ENCODE data around the gene SLC26A1. TPM values are rescaled to one million over a fixed set of nuclear protein-coding genes. Genes with fewer than 3 reads are reported as not detected.

Gene SLC26A1
- total RNA-seq, 1 experiment from 2014 or later: 0.09 TPM

DNA sequence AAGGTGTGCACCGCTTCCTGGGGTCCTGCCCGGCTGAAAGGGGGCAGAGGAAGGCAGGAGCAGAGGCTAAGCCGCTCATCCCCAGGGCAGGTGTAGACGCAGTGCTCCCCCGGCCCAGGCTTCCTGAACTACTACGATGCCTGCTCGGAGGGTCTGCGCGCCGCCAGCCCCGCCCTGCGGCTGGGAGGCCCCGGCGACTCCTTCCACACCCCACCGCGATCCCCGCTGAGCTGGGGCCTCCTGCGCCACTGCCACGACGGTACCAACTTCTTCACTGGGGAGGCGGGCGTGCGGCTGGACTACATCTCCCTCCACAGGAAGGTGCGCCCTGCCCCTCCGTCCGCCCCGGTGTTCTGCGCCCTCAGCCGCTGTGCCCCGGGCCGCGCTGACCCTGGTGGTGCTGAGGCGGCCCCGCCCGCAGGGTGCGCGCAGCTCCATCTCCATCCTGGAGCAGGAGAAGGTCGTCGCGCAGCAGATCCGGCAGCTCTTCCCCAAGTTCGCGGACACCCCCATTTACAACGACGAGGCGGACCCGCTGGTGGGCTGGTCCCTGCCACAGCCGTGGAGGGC is 8.4 kb upstream of the SLC26A1 start:
- Histone ChIP-seq H2BK15ac (ENCODE audit: low read depth, low read length) (no peak overlapping the region), H3K4ac (ENCODE audit: low read depth, low read length) (no peak overlapping the region), H3K4me2 (ENCODE audit: insufficient read depth, insufficient read length, low read length) (peak overlapping the region; percentile 56), H3K79me2 (ENCODE audit: insufficient read depth, low read length) (no peaks in the 10 kb centered on the region), H4K91ac (ENCODE audit: insufficient read length, low read depth, low read length) (no peak overlapping the region), H3K4me1 (ENCODE audit: insufficient read depth, low read length) (no peaks in the 10 kb centered on the region), H4K8ac (replicated peaks; ENCODE audit: insufficient read length, low read depth, low read length) (no peak overlapping the region), H3K14ac (ENCODE audit: insufficient read depth, low read length) (no peak overlapping the region), H4K20me1 (ENCODE audit: control insufficient read depth, insufficient read depth, insufficient read length) (no peaks in the 10 kb centered on the region), H3K56ac (ENCODE audit: insufficient read length, low read depth, low read length) (no peak overlapping the region), H2AFZ (ENCODE audit: low read length) (no peak overlapping the region), H3K23ac (ENCODE audit: insufficient read length, low read depth, low read length) (no peak overlapping the region), H2BK12ac (ENCODE audit: insufficient read length, low read depth, low read length) (no peak overlapping the region), H3K27ac (ENCODE audit: insufficient read length, low read depth, low read length) (no peak overlapping the region), H4K5ac (ENCODE audit: insufficient read length, low read depth, low read length) (no peak overlapping the region), H3K79me1 (ENCODE audit: insufficient read depth, low read depth, low read length, poor library complexity, severe bottlenecking) (no peaks in the 10 kb centered on the region), H2BK120ac (ENCODE audit: low read depth, low read length, poor library complexity, severe bottlenecking) (no peak overlapping the region), H3K9ac (ENCODE audit: extremely low read depth, insufficient read length, low read length) (no peak overlapping the region), H2AK5ac (ENCODE audit: insufficient read length, low read length) (no peak overlapping the region), H3K23me2 (ENCODE audit: insufficient read length, low read depth, low read length, poor library complexity, severe bottlenecking) (peaks cover 11% of the 10 kb centered on the region), H3K18ac (ENCODE audit: insufficient read length, low read depth, low read length) (no peak overlapping the region), H3T11ph (ENCODE audit: low read length) (no peak overlapping the region), H3K27me3 (ENCODE audit: insufficient read depth, low read length) (peaks cover 38% of the 10 kb centered on the region; the same call in 1 of the 2 replicates), H2BK20ac (ENCODE audit: low read depth, low read length, poor library complexity, severe bottlenecking) (no peak overlapping the region), H3K9me3 (ENCODE audit: control insufficient read depth, low read depth, low read length) (no peaks in the 10 kb centered on the region), H2BK5ac (ENCODE audit: insufficient read length, low read length) (no peak overlapping the region)
- H3K4me3 Mint-ChIP-seq: 0 out of 5 replicates have a peak overlapping the region, but pooled peaks of 1 of the 2 experiments have one; percentile 48
- H3K36me3 Mint-ChIP-seq (ENCODE audit: insufficient read depth in 1 of 3, low read depth in 3 of 3): no peaks in the 10 kb centered on the region
- TF ChIP-seq, protein P1, sequence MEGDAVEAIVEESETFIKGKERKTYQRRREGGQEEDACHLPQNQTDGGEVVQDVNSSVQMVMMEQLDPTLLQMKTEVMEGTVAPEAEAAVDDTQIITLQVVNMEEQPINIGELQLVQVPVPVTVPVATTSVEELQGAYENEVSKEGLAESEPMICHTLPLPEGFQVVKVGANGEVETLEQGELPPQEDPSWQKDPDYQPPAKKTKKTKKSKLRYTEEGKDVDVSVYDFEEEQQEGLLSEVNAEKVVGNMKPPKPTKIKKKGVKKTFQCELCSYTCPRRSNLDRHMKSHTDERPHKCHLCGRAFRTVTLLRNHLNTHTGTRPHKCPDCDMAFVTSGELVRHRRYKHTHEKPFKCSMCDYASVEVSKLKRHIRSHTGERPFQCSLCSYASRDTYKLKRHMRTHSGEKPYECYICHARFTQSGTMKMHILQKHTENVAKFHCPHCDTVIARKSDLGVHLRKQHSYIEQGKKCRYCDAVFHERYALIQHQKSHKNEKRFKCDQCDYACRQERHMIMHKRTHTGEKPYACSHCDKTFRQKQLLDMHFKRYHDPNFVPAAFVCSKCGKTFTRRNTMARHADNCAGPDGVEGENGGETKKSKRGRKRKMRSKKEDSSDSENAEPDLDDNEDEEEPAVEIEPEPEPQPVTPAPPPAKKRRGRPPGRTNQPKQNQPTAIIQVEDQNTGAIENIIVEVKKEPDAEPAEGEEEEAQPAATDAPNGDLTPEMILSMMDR (conservative IDR thresholded peaks at IDR 0.05): no peak
- H3K27ac Mint-ChIP-seq: no peak overlapping the region
- DNase-seq: no peak
- H3K9me3 Mint-ChIP-seq: peaks cover 4 to 5% of the 10 kb centered on the region in 2 experiments; a peak in 4 of 5 replicates
- peaks cover 83% of the 10 kb centered on the region for H3K27me3 Mint-ChIP-seq (ENCODE audit: low read depth)
- no CpG with 5 or more reads among the region's 48 CpGs for WGBS (ENCODE audit: extremely low coverage, insufficient read length, low lambda C conversion rate)
- peaks cover 2 to 4% of the 10 kb centered on the region in 2 experiments; a peak in 2 of 4 replicates for H3K4me1 Mint-ChIP-seq

Data from H9 (cell line).